ENCODE results near the gene PRG2.

The PRG2 gene

DNA sequence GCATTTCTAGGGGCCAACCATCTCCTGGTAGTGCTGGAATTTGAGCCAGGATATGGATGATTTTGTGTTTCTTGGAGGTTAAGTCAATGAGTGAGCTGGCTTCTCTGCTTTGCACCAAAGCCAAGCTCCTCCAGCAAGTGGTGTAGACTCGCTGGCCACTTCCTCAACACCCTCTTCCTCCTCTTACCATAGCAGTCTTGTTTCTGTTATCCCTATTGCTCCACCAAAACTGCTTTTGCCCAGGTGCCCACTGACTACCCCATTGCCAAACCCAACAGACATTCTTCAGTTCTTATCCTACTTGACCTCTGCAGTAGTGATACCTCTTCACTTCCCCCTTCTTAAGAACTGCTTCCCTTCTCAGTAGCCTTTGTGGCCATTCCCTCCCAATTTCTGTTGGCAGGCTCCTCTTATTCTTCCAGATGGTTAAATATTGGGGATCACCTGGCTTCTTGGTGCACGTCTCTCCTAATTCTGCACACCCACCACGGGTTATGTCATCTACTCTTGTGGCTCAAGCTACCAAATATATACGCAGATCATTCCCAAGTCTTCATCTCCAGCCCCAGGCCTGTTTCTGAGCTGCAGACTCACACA is 7.0 kb upstream of the PRG2 start:
- DNase-seq (ENCODE audit: extremely low read depth in 1 of 2, low read depth in 1 of 2) = no peak

DNA sequence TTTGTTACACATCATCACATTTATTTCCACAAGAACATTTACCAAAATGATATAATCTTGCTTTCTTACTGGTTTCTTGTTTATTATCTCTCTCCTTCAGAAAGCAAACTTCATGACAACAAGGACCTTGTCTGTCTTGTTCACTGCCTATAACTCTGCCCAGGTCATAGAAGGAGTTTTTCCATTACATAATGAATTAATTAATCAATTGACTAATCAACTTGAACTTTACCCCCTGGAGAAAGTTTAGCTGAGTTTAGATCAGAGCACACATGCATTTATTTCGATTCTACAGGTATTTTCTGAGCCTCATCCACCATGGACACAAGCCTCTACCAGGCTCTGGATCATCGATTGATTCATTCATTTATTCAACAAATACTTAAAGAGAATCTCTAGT is 6.3 kb upstream of the PRG2 start:
- DNase-seq (ENCODE audit: extremely low read depth in 1 of 2, low read depth in 1 of 2) = no peak

DNA sequence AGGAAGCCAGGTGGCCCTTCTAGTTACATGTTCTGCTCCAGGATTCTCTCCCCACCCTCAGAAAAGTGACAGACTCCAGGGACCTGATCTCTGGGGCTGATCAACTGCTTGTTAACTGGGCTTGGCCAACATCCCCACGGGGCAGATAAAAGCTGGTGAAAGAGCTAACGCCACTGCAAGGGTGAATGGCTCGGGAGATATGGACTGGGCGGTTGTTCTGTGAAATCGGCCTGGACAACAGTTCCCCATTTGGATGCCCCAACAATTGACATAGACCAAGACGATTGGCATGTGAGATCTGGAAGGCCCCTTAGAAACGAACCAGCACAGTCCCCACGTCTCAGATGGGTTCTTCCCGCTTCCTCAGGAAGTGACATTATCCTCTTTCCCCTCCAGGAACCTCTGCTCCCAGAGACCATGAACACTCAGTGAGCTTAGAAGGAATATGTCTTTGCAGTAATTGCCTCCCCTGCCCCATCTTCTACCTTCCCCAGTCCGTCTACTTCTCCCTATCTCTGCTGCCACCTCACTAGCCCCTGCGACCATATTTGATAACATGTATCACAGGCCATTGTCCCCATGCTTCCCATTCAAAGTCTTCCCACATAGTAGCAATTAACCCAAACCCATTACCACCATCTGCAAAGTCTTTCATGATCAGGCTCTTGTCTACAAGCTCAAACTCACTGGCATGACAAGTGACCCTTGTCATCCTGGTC is 5.6 kb upstream of the PRG2 start:
- no peak for DNase-seq (ENCODE audit: extremely low read depth in 1 of 2, low read depth in 1 of 2)

DNA sequence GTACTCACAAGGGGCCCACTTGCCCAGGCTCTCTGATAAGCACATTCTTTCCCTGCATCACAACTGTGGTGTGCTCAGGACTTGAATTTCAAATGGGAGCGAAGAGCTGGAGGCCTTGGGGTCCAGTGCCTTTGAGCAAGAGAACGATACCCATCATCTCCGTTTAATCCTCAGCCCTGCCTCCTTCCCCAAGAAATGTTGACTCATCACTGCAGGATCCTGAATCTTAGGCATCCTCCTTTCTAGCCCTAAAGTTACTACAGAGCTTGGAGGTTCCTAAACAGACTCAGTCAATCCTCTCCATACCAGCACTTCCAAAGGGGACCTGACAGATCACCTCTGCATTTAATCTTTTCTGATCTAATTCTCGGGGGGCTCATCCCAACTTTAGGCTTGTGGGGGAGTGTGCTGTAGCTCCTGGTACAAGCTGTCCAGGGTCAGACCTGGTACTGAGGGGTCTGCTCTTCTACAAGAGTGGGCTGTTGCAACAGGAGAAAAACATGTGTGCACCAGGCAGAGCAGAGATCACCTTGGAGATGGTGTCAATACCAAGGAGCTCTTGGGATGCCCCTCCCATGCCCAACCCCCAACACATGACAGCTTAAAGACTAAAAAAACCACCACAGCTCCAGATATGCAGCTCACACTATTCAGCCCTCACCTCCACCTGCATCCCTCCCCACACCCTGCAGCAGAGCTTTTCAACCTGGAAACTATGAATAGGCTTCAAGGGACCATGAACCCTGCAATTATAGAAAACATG is 3.9 kb upstream of the PRG2 start:
- no peak for DNase-seq (ENCODE audit: extremely low read depth in 1 of 2, low read depth in 1 of 2)

DNA sequence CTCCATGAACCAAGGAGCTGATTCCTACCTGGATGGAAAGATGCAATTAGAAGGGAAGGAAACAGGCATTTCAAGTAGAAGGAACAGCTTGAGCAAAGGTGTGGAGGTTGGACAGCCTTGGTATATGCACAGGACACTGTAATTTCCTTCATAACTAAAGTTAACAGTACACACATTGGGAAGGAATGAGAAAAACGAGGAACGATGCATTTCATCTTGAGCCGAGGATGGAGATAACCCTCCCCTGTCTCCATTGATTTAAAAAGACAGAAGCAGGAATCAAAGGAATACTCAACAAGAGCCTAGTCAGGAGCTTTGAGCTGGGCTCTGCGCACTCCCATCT is 2.3 kb upstream of the PRG2 start:
- DNase-seq (ENCODE audit: extremely low read depth in 1 of 2, low read depth in 1 of 2) = no peak

DNA sequence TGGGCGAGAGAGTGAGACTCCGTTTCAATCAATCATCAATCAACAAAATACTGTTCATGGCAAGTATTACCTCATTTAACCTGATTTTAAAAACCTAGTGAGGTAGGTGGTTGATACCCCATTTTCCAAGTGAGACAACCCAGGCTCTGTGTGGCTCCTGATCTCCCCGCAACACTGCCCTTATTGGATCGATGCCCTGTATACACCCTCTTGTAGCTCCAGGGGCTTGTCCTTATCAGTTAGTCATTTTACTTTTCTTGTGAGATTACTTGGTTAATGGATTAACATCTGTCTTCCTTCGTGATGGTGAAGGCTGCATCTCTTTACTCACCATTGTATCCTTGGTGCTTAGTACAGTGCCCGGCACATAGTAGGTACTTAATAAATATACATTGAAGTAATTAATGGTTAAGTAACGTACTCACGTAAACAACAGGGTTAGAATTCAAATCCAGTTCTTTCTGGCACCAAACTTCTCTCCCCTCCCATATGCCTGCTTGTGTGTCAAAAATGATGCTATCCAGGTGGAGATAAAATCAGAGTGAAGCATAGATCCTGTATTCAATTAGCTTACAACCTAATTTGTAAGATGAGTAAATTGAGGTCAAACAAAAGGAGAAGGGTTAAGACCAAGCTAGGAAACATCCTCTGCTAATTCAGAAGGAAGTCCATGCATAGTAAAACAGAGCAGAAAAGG is 1.8 kb upstream of the PRG2 start:
- DNase-seq (ENCODE audit: extremely low read depth in 1 of 2, low read depth in 1 of 2) = no peak

DNA sequence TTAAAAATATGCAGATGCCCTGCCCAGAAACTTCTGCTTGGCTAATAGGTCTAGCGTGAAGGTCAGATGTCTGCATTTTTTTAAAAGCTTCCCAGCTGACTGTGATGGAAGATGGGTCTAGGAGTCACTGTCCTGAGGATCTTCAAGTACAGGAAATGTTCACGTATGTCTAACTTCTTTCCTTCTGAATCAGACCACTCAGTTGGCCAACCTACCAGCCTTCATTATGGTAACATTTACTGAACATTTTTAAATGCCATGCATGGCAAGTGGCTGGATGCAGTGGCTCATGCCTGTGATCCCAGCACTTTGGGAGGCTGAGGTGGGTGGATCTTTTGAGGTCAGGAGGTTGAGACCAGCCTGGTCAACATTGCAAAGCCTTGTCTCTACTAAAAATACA is 1.1 kb upstream of the PRG2 start:
- DNase-seq (ENCODE audit: extremely low read depth in 1 of 2, low read depth in 1 of 2) = no peak

DNA sequence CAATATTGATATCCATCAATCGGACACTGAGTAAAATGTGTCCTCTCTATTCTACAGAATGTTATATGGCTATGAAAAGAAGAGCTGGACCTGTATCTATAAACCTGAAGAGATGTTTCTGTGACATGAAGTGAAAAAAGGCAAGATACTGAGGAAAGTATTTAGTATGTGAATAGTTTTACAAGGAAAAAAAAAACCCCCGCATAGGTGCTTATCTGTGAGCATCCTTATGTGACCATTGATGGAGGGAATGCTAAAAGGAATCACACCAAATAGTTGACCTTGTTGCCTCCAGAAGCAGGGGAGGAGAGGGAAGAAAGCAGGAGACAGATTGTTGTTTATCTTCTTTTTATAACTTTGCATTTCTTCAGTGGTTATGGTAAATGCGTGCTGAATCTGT is 661 bp upstream of the PRG2 start:
- DNase-seq (ENCODE audit: extremely low read depth in 1 of 2, low read depth in 1 of 2) = no peak

DNA sequence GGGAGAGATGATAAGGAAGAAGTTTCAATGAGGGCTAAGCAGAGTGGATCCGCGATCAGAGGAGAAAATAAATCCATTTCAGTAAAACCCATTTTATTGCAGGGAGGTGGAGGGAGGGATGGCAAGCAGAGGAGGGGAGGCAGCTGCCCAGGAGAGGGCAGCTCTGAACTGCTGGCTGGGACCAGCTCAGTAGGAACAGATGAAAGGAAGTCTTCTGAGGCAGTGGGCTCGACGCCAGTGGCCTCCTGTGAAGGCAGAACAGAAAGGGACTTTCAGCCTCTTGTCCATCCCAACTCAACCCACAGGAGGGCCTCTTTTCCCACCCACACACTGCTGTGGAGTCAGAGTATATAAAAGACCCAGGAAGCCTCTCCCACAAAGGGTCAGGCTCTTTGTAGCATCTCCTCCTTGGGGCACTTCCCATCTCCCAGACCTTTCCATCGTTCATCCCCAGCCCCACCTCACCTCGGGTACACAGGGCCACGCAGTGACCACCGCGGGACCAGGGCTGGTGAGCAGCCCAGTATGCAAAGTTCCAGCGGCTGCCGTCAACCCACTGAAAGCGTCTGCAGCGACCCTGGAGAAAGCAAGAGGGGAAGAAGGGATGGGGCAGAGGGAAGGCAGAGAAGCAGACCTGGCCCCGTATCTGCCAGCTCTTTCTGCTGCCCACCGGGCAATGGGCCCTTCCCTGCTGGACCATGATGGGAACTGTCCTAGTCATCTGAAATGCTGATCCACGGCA is 3.0 kb downstream of the PRG2 start:
- DNase-seq (ENCODE audit: extremely low read depth in 1 of 2, low read depth in 1 of 2) = no peak

DNA sequence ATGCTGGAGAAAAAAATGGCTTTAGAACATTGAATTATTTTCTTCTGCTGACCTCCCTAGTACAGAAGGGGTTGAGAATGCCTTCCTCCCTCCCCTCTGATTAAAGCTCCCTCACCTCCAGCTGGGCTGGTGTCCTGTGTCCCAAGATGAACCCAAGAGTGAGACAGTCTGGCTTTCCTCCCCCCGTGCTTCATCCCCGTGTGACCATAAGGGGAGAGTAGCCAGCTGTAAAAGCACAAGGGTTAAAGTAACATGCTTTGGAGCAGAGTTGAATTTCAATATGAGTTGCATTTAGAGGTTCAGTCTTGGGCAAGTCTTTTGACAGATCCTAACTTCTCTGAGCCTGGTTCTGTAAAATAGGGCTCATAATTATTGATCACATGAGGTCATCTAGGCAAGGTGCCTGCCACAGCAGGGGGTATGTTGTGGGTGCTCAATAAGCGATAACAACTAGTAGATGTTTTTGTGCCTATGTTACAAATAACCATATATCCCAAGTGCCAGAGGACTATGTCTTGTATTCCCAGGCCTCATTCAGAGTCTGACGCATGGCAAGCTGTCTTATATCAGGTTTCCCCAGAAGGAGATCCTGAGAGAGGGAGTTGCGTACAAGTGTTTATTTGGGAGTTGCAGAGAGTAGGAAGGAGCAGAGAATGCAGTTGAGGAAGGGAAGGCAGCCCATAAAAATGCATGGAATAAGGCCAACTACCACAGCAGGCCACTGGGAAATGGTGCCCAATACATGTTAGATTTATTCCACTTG is 4.1 kb downstream of the PRG2 start:
- DNase-seq (ENCODE audit: extremely low read depth in 1 of 2, low read depth in 1 of 2) = no peak

DNA sequence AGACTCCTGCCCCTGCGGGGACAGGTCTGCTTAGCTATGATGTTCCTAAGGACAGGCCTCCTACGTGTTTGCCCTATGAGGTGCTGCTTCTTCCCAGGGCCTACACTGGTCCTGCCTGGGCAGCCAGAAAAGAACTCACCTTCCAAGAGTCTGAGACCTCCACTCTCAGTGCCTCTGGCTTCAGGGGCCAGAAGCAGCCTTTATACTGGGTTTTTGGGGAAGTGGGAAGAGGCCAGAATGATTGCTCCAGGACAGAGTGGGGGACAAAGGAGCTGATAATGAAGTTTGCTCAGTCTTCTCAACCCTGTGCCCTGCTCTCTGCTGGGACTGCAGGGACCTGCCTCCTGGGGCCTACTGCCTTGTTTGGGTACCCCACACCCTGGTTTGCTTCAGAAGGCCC is 9.5 kb downstream of the PRG2 start, which contains the start of gene PRG3:
Gene PRG3 (minus strand): TSS at position 176 of the 400 bp plus-strand sequence. CDS start 442 bp downstream, outside the sequence.
- no peak for DNase-seq (ENCODE audit: extremely low read depth in 1 of 2, low read depth in 1 of 2)

DNA sequence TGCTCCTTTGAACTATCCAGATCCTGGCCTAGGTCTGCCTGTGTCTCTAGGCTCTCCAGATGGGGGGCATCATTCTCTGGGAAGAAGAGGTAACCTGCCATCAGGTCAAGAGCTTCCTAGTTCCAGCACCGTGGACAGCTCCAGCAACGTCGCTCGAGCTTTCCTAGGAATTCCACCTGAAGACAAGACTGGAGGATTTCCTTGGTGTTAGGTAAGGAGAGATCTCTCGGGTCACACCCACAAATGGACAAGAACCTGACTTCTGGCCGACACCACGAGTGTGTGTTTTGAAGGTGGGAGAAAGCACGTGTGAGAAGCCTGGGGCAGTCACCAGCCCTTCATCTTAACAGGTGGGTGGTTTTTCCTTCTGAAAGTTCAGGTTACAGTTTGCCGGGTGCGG is 10.7 kb downstream of the PRG2 start:
- no peak for DNase-seq (ENCODE audit: extremely low read depth in 1 of 2, low read depth in 1 of 2)

DNA sequence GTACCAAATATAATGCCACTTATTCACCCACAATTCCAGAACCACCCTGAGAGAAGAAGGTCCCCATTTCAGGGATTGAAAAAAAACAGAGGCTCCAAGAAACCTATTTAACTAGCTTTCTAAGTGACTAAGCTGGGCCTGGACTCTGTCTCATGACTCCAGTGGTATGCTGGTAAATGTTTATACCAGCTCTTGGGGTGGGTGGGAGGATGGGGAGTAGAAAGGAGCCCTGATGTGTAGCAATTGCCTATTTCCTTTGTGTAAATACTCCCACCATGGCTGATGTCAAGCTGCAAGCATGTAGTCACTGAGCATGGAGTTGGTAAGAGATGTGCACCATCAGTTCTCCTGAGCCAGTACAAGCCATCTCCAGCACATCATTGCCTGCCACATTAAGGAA is 12.3 kb downstream of the PRG2 start:
- DNase-seq (ENCODE audit: extremely low read depth in 1 of 2, low read depth in 1 of 2) = no peak

DNA sequence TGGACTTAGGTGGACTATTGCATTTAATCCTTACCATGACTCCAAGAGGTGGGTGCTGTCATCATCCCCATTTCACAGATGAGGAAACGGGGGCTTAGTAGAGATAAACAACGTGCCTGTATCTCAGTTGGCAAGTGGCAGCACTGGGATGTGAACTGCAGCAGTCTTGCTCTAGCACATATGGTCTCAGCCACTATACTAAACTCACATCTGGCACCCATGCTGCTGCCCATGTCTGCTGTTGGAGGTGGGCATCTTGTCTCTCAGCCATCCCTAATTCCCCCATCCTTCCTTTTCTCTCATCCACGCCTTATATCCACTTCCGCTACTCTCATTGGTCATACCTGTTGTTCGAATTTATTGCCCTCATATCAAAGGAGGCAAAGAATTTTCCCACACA is 13.3 kb downstream of the PRG2 start:
- no peak for DNase-seq (ENCODE audit: extremely low read depth in 1 of 2, low read depth in 1 of 2)

DNA sequence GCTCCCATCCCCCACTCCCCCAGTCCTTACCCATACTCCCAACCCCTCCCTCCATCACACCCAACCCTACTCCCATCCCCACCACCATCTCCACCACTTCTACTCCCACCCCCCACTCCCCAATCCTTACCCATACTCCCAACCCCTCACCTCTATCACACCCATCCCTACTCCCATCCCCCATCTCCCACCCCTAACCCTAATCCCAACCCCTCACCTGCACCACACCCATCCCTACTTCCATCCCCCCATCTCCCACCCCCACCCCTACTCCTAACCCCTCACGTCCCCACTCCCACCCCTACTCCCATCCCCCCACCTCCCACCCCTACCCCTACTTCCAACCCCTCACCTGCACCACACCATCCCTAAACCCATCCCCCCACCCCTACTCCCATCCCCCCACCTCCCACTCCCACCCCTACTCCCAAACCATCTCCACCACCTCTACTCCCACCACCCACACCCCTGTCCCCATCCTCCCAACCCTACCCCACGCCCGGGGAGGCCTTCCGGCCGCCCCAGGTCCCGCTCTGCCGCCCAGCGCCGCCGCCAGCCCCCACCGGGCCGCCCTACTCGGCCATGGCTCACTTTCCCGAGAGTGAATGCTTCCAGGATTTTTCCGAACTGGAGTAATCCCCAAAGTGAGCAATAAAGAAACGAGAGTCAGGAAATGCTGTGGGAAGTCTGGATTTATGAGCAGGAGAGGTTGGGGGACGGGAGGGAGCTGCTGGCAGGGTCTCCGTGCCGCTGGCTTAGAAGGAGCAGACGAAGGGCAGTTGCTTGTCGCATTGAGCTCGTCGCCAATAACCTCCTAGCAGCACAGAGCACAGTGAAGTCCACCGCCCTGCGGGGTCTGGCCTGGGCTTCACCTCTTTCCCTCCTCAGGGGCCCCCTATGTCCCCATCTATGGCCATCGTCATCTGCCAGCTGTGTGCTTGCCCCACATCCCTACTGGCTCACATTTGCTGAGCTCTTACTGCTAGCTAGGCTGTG is 14.1 kb downstream of the PRG2 start:
- DNase-seq (ENCODE audit: extremely low read depth in 1 of 2, low read depth in 1 of 2) = no peak

DNA sequence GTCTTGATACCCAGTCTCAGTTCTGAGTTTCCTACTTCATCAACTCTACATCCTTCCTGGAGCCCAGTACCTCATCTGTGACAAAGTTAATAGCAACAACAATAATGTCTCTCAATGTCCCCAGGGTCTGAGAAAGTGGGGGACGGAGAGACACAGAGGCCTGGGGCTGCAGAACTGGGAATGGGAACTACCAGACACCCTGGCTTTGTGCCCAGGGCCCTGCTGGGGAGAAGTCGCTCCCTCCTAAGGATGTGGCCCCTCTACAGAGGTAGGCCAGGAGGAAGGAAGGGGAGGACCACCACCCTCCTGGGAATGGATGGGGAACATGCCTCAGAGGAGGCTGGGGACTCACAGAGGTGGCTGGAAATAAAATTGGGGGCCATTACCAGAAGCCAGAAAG is 15.0 kb downstream of the PRG2 start:
- DNase-seq (ENCODE audit: extremely low read depth in 1 of 2, low read depth in 1 of 2) = no peak

DNA sequence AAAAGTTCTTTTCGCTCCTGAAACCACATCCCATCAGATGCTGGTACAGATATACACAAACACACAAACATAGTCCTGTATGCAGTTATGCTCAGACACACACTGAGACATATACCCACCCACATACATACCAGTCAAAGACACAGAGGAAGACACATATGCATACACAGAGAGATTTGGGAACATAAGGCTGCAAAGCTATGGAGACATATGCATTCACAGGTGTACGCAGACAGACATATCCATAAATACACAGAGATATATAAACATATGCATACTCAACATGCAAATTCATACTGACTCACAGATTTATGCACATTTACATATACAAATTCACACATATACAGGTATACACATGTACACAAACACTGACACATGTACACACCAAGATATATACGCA is 15.5 kb downstream of the PRG2 start:
- no peak for DNase-seq (ENCODE audit: extremely low read depth in 1 of 2, low read depth in 1 of 2)

DNA sequence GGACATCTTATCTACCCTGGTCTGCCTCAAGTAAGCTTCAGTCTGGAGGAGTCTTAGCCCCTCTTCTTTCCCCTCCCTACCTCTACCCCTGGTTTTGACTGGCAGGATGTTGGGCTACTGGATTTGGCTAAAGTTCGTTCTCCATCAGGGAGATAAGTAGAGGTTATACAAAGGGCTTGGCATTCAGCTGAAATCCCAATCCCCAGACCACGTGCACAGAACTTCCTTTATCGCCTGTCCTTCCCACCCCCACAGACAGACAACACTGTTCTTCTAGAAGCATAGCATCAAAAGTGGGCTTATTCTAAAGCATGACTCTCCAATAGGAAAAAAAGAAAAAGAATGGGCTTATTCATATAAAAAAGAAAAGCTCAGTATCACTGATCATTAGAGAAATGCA is 17.3 kb downstream of the PRG2 start:
- DNase-seq (ENCODE audit: extremely low read depth in 1 of 2, low read depth in 1 of 2) = no peak

DNA sequence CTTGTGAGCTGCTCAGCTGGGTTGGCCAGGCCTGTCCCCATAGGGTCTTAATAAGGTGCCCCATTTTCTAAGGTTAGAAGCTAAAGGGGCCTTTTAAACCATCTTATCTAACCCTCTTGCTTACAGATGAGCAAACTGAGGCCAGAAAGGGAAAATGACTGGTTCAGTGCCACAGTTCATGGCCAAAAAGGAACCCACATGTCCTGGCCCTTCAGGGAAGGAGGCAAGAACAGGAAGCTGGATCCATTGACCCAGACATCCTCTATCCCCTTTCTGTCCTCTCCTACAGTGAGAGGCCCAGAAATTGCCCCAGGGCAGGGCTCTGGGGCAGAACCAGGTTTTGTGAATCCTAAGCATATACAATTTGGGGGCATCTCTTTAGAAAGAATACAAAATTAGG is 19.5 kb downstream of the PRG2 start:
- DNase-seq (ENCODE audit: extremely low read depth in 1 of 2, low read depth in 1 of 2) = no peak

All from stimulated activated CD8-positive, alpha-beta memory T cell treated with anti-CD3 and anti-CD28 coated beads, Interleukin-7, amount 100 ng/mL, for 48 hours (primary cell).